HCT116 (cell line): Measurements from ENCODE around the gene PSMA8.

Experiments
- CBX3 ChIP-seq: IDR thresholded peaks from 2 replicates; pipeline ENCODE4 v1.6.1; 2012; ENCODE audit warnings: low read depth
- CTCF ChIP-seq, 3 experiments: fragments of 200-600 bp in 1 of 3; sonication (generic) in 1 of 3; IDR thresholded peaks in 2 of 3; conservative IDR thresholded peaks in 1 of 3; 2 replicates each; pipeline ENCODE4 v1.5.1; 2012 to 2017; ENCODE audit warnings: low read depth in 2 of 3, low read length in 2 of 3, antibody characterized with exemption in 1 of 3, borderline replicate concordance in 1 of 3, control low read depth in 1 of 3, mild to moderate bottlenecking in 1 of 3, mixed read lengths in 1 of 3, mixed run types in 1 of 3, moderate library complexity in 1 of 3; ENCODE audit not compliant: insufficient read depth in 1 of 3
- EZH2 ChIP-seq: fragments of 200-600 bp; sonication (generic); IDR thresholded peaks from 2 replicates; pipeline ENCODE4 v1.6.1; 2017; ENCODE audit warnings: antibody characterized with exemption, mixed run types
- EZH2phosphoT487 ChIP-seq: fragments of 200-600 bp; IDR thresholded peaks from 2 replicates; pipeline ENCODE4 v1.6.1; 2018; ENCODE audit warnings: antibody characterized with exemption, borderline replicate concordance
- POLR2A ChIP-seq: IDR thresholded peaks from 2 replicates; pipeline ENCODE4 v1.7.0; 2011; ENCODE audit warnings: borderline replicate concordance; ENCODE audit not compliant: insufficient read depth, insufficient read length; ENCODE audit errors: extremely low read depth
- POLR2AphosphoS5 ChIP-seq: IDR thresholded peaks from 2 replicates; pipeline ENCODE4 v1.6.1; 2011; ENCODE audit warnings: mild to moderate bottlenecking, low read depth, low read length, moderate library complexity
- RAD21 ChIP-seq: IDR thresholded peaks from 2 replicates; pipeline ENCODE4 v1.6.1; 2012; ENCODE audit warnings: low read depth, mild to moderate bottlenecking
- SP1 ChIP-seq: IDR thresholded peaks from 2 replicates; pipeline ENCODE4 v1.6.1; 2012; ENCODE audit warnings: low read depth
- TF ChIP-seq, protein P1 (sequence below): IDR thresholded peaks from 2 replicates; pipeline ENCODE4 v1.6.1; 2012
- TF ChIP-seq, protein P2 (sequence below): IDR thresholded peaks from 2 replicates; pipeline ENCODE4 v1.6.1; 2012

DNA sequence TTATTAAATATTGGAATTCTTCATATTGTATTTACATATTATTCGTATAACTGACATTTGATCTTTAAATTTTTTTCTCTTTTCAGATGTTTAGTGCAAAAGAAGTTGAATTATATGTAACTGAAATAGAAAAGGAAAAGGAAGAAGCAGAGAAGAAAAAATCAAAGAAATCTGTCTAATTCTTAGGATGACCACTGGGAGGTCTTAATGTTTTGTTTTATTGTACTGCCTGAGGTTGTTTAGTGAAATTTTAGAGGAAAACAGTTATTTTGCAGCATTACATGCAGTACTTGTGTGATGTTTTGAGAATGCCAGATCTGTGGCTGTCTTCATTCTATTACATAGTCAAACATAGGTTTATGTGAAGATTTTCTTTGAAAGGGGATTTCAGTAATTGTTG is 58.6 kb downstream of the PSMA8 start:
- TF ChIP-seq RAD21 = no peak
- TF ChIP-seq, protein P1, sequence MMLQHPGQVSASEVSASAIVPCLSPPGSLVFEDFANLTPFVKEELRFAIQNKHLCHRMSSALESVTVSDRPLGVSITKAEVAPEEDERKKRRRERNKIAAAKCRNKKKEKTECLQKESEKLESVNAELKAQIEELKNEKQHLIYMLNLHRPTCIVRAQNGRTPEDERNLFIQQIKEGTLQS = no peak
- TF ChIP-seq CTCF (IDR thresholded peaks at IDR 0.05 in 2 of 3, conservative IDR thresholded peaks at IDR 0.05 in 1 of 3; ENCODE audit: borderline replicate concordance in 1 of 3, insufficient read depth in 1 of 3, low read depth in 2 of 3, low read length in 2 of 3) = no peak
- TF ChIP-seq, protein P2, sequence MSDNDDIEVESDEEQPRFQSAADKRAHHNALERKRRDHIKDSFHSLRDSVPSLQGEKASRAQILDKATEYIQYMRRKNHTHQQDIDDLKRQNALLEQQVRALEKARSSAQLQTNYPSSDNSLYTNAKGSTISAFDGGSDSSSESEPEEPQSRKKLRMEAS = no peak
- TF ChIP-seq POLR2A = no peak
- no peak for TF ChIP-seq SP1
- TF ChIP-seq EZH2 = no peak
- TF ChIP-seq CBX3 = no peak
- no peak for TF ChIP-seq POLR2AphosphoS5
- TF ChIP-seq EZH2phosphoT487 = no peak
